ENCODE results near the gene GRHPR. TPM values are rescaled to one million over a fixed set of nuclear protein-coding genes. Genes with fewer than 3 reads are reported as not detected.
"Not testable (repeated sequence)": the region's sequence is repeated elsewhere in the genome, so short reads cannot be mapped to it uniquely, and the experiment has no call there.

The GRHPR gene
- polyA plus RNA-seq, 3 donors, result 138 to 156 (median 148) TPM

- DNase-seq, result not testable (repeated sequence)
These were observed 51.5 kb downstream of the GRHPR start for GRCh38 chr9:37473982-37474381.

- DNase-seq, result no peak
These were observed 51.9 kb downstream of the GRHPR start for GRCh38 chr9:37474438-37474837.

- no peak for DNase-seq
These were observed 54.4 kb downstream of the GRHPR start for GRCh38 chr9:37476930-37477329.

GRCh38 chr9:37477443-37477842 is 54.9 kb downstream of the GRHPR start:
- DNase-seq, result not testable (repeated sequence)

GRCh38 chr9:37477987-37478619 is 55.6 kb downstream of the GRHPR start:
- DNase-seq, result not testable (repeated sequence)

GRCh38 chr9:37480759-37481158 is 58.3 kb downstream of the GRHPR start:
- no peak for DNase-seq

- DNase-seq, result peak; percentile 91
These were observed 63.1 kb downstream of the GRHPR start, which contains the start of gene POLR1E for GRCh38 chr9:37485389-37486255. TSS of gene POLR1E (plus strand) at chr9:37485948. CDS start at chr9:37486048, 100 bp downstream.

GRCh38 chr9:37486256-37486615 is 63.7 kb downstream of the GRHPR start:
- no peak for DNase-seq

Other genes starting within 250 kb of the GRHPR start
- 10 to 100 TPM; 31.8 to 33.5 (median 32.0) TPM for gene ZBTB5, start 42.8 kb downstream of the GRHPR start, polyA plus RNA-seq (ENCODE audit: insufficient read length in 3 of 3)
- 10 to 100 TPM; 23.2 to 26.6 (median 23.8) TPM for gene POLR1E, start 63.3 kb downstream of the GRHPR start, polyA plus RNA-seq (ENCODE audit: insufficient read length in 3 of 3)
- gene FBXO10, start 153.7 kb downstream of the GRHPR start, polyA plus RNA-seq (ENCODE audit: insufficient read length in 3 of 3), result 10 to 100 TPM; 13.3 to 18.3 (median 13.8) TPM
- 100 to 1,000 TPM; 110 to 128 (median 112) TPM for gene TOMM5, start 169.9 kb downstream of the GRHPR start, polyA plus RNA-seq (ENCODE audit: insufficient read length in 3 of 3)
- 1 to 10 TPM in 2 of 3 donors, under 1 TPM in 1; 0.75 to 1.9 (median 1.1) TPM for gene FRMPD1, start 228.3 kb downstream of the GRHPR start, polyA plus RNA-seq (ENCODE audit: insufficient read length in 3 of 3)